Stimulated activated CD8-positive, alpha-beta memory T cell treated with anti-CD3 and anti-CD28 coated beads, Interleukin-7, amount 100 ng/mL, for 1 hour (primary cell): ENCODE data around the gene PGM2.

Experiments
- DNase-seq, 2 donors: peaks; one replicate each; pipeline ENCODE4 v3.0.0-alpha.2; 2020; ENCODE audit warnings: low read depth in 2 of 2

PGM2 gene

GRCh38 chr4:37902738-37903693 is 76.5 kb downstream of the PGM2 start:
- no peak for DNase-seq

- no peak for DNase-seq
These were observed 77.4 kb downstream of the PGM2 start for GRCh38 chr4:37903901-37904300.

GRCh38 chr4:37904824-37905223 is 78.3 kb downstream of the PGM2 start:
- DNase-seq, result no peak

GRCh38 chr4:37905533-37906169 is 79.2 kb downstream of the PGM2 start:
- no peak for DNase-seq

- no peak for DNase-seq
These were observed 82.2 kb downstream of the PGM2 start for GRCh38 chr4:37908488-37909331.

GRCh38 chr4:37909332-37910090 is 83.0 kb downstream of the PGM2 start:
- DNase-seq, result no peak

GRCh38 chr4:37910091-37910486 is 83.6 kb downstream of the PGM2 start:
- no peak for DNase-seq
